Heart left ventricle (tissue), 13 donors: ENCODE data around the gene TSPY8.
"Not testable (repeated sequence)": the region's sequence is repeated elsewhere in the genome, so short reads cannot be mapped to it uniquely, and the experiment has no call there.

Source experiments
- CTCF ChIP-seq, 12 donors: fragments of 200-600 bp; sonication (generic) in 4 of 12; IDR thresholded peaks; one replicate each; pipeline versions ENCODE4 v1.5.0 to v1.8.0; 2018 to 2022; ENCODE audit warnings: antibody characterized with exemption in 12 of 12, mild to moderate bottlenecking in 5 of 12
- POLR2A ChIP-seq, 2 donors: fragments of 450-650 bp; IDR thresholded peaks; one replicate each; pipeline ENCODE4 v1.6.1; 2017; ENCODE audit warnings: antibody characterized with exemption in 2 of 2, mild to moderate bottlenecking in 2 of 2, moderate library complexity in 2 of 2
- donor health status: ischemic (EF 13 %, LVEDD 7.1; RV severe dilation, severe dysfunction).
- donor health status: DM: no; HTN: yes; CAD: no.
- donor health status: DM: no; HTN: no; CAD: no.
- donor health status: ischemic (EF 25% LVEDD 6.9; RV normal size, moderate dysfunction).
- donor health status: ischemic (EF 25% LVEDD 5.7; RV mildly dilated, moderate dysfunction).
- donor health status: ischemic (EF 35%, LVEDD 5.7; RV mildly dilated, moderate dysfunction).
- donor health status: nonischemic (EF 11% LVEDD 7.7; RV severe dilation, severe dysfunction).
- donor health status: DM: yes; HTN: yes; CAD: no.
- donor health status: PGD.
- donor health status: ischemic (EF 29% LVEDD 5.4; RV normal size, mild dysfunction).
- donor health status: nonischemic (EF 23%, LVEDD 6.1; RV moderate dilation, normal function).

GRCh38 chrY:9396527-9396926, 38.9 kb downstream of the TSPY8 start:
- not testable (repeated sequence) for TF ChIP-seq CTCF, POLR2A (IDR thresholded peaks at IDR 0.05)
